ENCODE data around the gene CLMN. TPM values are rescaled to one million over a fixed set of nuclear protein-coding genes. Genes with fewer than 3 reads are reported as not detected.

CLMN gene
- total RNA-seq, 1 donor from 2014 or later, result 19.6 TPM

- Histone ChIP-seq H3K36me3 (no peaks in the 10 kb centered on the region), H3K4me3 (no peak overlapping the region), H3K9me3 (no peaks in the 10 kb centered on the region), H3K27ac (no peak overlapping the region), H3K27me3 (no peaks in the 10 kb centered on the region), H3K4me1 (peaks cover 14% of the 10 kb centered on the region)
- TF ChIP-seq CTCF (IDR thresholded peaks at IDR 0.05) (no peak), POLR2AphosphoS5 (IDR thresholded peaks at IDR 0.05; ENCODE audit: insufficient read depth in 1 of 2, low read depth in 1 of 2) (no peak), POLR2A (IDR thresholded peaks at IDR 0.05) (no peak)
- intact Hi-C loops (cut with DNase I), result no loop called here
- no peak for DNase-seq (ENCODE audit: extremely low spot score in 2 of 2)
Measured at GRCh38 chr14:95294834-95295599, 24.7 kb downstream of the CLMN start.

DNA sequence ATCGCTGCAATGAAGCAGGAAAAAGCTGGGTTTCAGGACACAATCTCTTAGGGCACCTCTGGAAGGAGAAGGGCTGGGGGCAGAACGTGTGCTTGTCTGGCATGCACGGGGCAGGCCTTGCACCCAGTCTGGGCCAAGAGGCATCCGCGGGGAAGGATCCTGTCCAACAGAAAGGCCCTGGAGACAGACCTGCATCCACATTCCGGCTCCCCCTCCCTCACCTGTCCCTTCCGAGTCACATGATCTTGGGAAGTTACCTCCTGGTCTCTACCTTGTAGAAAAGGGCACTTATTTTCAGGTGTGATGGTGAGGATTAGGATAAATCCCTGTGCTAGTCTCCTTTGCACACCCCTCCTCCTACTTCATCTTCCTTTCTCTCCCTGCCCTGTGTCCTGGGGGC, 25.4 kb downstream of the CLMN start:
- Histone ChIP-seq H3K27ac (peak overlapping the region; percentile 33), H3K4me1 (peaks cover 14% of the 10 kb centered on the region), H3K4me3 (no peak overlapping the region), H3K36me3 (no peaks in the 10 kb centered on the region), H3K27me3 (no peaks in the 10 kb centered on the region), H3K9me3 (no peaks in the 10 kb centered on the region)
- intact Hi-C loops (cut with DNase I), result no loop called here
- no peak for TF ChIP-seq POLR2A (IDR thresholded peaks at IDR 0.05)
- no peak for TF ChIP-seq POLR2AphosphoS5 (IDR thresholded peaks at IDR 0.05; ENCODE audit: insufficient read depth in 1 of 2, low read depth in 1 of 2)
- no peak for TF ChIP-seq CTCF (IDR thresholded peaks at IDR 0.05)
- DNase-seq (ENCODE audit: extremely low spot score in 2 of 2), result no peak

DNA sequence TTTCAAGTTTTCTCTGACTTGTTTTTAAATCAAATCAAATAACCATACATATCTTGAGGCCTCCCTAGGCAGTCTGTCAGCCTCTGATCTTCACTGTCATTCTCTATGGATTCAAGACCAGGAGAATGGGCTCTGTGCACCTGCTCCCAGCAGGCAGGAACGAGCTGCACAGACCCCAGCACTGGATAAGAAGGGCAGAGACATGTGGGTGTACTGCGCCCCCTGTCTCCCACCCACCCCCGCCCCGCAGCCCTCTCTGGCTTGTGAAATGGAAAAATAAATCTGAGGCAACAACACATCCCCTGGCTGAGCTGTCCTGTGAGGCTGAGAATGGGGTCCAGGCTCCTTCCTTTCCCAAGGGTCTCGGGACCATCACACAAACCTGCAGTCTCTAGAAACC, 26.3 kb downstream of the CLMN start:
- intact Hi-C loops (cut with DNase I), result no loop called here
- H3K9me3 ChIP-seq, result no peaks in the 10 kb centered on the region
- TF ChIP-seq POLR2A (IDR thresholded peaks at IDR 0.05) (no peak), CTCF (IDR thresholded peaks at IDR 0.05) (no peak), POLR2AphosphoS5 (IDR thresholded peaks at IDR 0.05; ENCODE audit: insufficient read depth in 1 of 2, low read depth in 1 of 2) (no peak)
- peaks cover 14% of the 10 kb centered on the region for H3K4me1 ChIP-seq
- H3K27ac ChIP-seq, result peak overlapping the region; percentile 59
- no peak overlapping the region for H3K4me3 ChIP-seq
- no peak for DNase-seq (ENCODE audit: extremely low spot score in 2 of 2)
- H3K36me3 ChIP-seq, result no peaks in the 10 kb centered on the region
- H3K27me3 ChIP-seq, result no peaks in the 10 kb centered on the region

DNA sequence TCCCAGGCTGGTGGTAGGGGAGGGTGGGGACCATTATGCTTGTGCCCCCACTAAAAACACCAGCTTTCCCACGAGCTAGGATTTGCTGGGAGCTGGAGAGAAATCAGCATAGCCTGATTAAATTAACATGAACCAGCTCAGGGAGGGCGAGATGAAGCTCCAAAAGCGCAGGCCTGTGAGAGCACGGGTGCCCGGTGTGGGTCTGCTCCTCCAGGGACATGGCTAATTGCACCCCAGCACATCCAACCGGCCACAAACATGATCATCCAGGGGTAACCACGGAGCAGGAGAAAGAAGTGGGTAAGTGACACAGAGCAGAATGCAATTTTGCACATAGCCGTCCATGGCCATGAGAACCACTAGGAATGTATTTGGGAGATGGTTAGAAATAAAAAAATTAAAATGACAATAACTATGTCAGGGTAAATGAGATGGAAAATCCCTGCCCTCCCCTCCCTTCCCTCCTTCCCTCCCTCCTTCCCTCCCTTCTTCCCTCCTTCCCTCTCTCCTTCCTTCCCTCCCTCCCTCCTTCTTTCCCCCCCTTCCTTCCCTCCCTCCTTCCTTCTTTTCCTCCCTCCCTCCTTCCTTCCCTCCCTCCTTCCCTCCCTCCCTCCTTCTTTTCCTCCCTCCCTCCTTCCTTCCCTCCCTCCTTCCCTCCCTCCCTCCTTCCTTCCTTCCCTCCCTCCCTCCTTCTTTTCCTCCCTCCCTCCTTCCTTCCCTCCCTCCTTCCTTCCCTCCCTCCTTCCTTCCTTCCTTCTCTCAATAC, 26.9 kb downstream of the CLMN start:
- TF ChIP-seq CTCF (IDR thresholded peaks at IDR 0.05), result no peak
- TF ChIP-seq POLR2A (IDR thresholded peaks at IDR 0.05), result no peak
- TF ChIP-seq POLR2AphosphoS5 (IDR thresholded peaks at IDR 0.05; ENCODE audit: insufficient read depth in 1 of 2, low read depth in 1 of 2), result no peak
- H3K9me3 ChIP-seq, result no peaks in the 10 kb centered on the region
- no peak for DNase-seq (ENCODE audit: extremely low spot score in 2 of 2)
- H3K36me3 ChIP-seq, result no peaks in the 10 kb centered on the region
- H3K27ac ChIP-seq, result peak overlapping the region; percentile 75
- H3K27me3 ChIP-seq, result no peaks in the 10 kb centered on the region
- peaks cover 14% of the 10 kb centered on the region for H3K4me1 ChIP-seq
- no peak overlapping the region for H3K4me3 ChIP-seq
- intact Hi-C loops (cut with DNase I), result no loop called here

Measured in vagina (tissue), 2 donors.